NOMO-1 treated with dmso at 0.1 percent for 144 hours (cell line): ENCODE data around the gene DENND2C.

Source experiments
- DNase-seq: peaks from one replicate; lab custom pipeline; 2025; ENCODE audit not compliant: unreplicated experiment; lab: John Stamatoyannopoulos, UW

The DENND2C gene

GRCh38 chr1:114669562-114670082 lies at the start of gene DENND2C:
TSS of gene DENND2C (minus strand) at chr1:114670049. CDS start at chr1:114625984, 44,065 bp downstream.
- no peak for DNase-seq

- DNase-seq, result no peak
Observed at GRCh38 chr1:114719424-114719787, 49.6 kb upstream of the DENND2C start.

- no peak for DNase-seq
Observed at GRCh38 chr1:114718661-114719423, 49.0 kb upstream of the DENND2C start.

- peak; percentile 87 for DNase-seq
Observed at GRCh38 chr1:114716304-114717170, 46.7 kb upstream of the DENND2C start, which contains the start of gene NRAS. TSS of gene NRAS (minus strand) at chr1:114716771. CDS start at chr1:114716160, 611 bp downstream.

- DNase-seq, result no peak
Observed at GRCh38 chr1:114715952-114716303, 46.1 kb upstream of the DENND2C start.

GRCh38 chr1:114712977-114713376 lies 43.1 kb upstream of the DENND2C start:
- DNase-seq, result no peak

GRCh38 chr1:114710360-114710759 lies 40.5 kb upstream of the DENND2C start:
- DNase-seq, result no peak

GRCh38 chr1:114707604-114708003 lies 37.8 kb upstream of the DENND2C start:
- no peak for DNase-seq

- DNase-seq, result no peak
Observed at GRCh38 chr1:114703242-114703641, 33.4 kb upstream of the DENND2C start.

GRCh38 chr1:114702737-114703136 lies 32.9 kb upstream of the DENND2C start:
- no peak for DNase-seq

GRCh38 chr1:114701931-114702330 lies 32.1 kb upstream of the DENND2C start:
- no peak for DNase-seq

- DNase-seq, result no peak
Observed at GRCh38 chr1:114700036-114700600, 30.3 kb upstream of the DENND2C start.

- no peak for DNase-seq
Observed at GRCh38 chr1:114696810-114697209, 27.0 kb upstream of the DENND2C start.

GRCh38 chr1:114695430-114696058 lies 25.7 kb upstream of the DENND2C start, which contains the start of gene AMPD1:
TSS of gene AMPD1 (minus strand) at chr1:114695546. CDS start at chr1:114695471, 75 bp downstream.
- no peak for DNase-seq

GRCh38 chr1:114694540-114695310 lies 24.9 kb upstream of the DENND2C start:
- DNase-seq, result no peak

GRCh38 chr1:114692947-114693346 lies 23.1 kb upstream of the DENND2C start:
- no peak for DNase-seq

GRCh38 chr1:114691061-114691460 lies 21.2 kb upstream of the DENND2C start:
- DNase-seq, result no peak

- no peak for DNase-seq
Observed at GRCh38 chr1:114690148-114690547, 20.3 kb upstream of the DENND2C start.

GRCh38 chr1:114688526-114688925 lies 18.7 kb upstream of the DENND2C start:
- no peak for DNase-seq

- DNase-seq, result no peak
Observed at GRCh38 chr1:114685851-114686250, 16.0 kb upstream of the DENND2C start.
